RKO (cell line): Measurements from ENCODE around the gene EEF1A2.
A peak's percentile ranks its signal among the peaks of the same experiment; 100 is the strongest.

Experiments used
- DNase-seq: peaks from one replicate; pipeline ENCODE4 v3.0.0-alpha.2; 2016; ENCODE audit warnings: low spot score

Gene EEF1A2

DNA sequence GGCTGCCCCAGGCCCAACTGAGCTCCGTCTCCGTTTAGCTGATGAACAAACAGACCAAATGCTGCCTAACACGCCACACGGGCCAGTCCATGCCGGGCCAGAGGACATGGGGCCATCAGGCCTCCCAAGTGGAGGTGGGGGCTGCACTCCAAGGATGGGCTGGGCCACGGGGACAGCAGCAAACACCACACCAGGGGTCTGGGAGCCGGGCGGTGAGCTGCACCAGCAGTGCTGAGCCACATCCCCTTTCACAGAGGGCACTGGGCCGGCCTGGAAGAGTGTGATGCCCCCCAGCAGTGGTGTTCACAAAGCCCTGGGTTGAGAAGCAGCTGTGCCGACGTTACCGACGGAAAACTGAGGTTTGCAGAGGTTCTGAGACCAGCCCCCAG, 29.2 kb downstream of the EEF1A2 start:
- no peak for DNase-seq

DNA sequence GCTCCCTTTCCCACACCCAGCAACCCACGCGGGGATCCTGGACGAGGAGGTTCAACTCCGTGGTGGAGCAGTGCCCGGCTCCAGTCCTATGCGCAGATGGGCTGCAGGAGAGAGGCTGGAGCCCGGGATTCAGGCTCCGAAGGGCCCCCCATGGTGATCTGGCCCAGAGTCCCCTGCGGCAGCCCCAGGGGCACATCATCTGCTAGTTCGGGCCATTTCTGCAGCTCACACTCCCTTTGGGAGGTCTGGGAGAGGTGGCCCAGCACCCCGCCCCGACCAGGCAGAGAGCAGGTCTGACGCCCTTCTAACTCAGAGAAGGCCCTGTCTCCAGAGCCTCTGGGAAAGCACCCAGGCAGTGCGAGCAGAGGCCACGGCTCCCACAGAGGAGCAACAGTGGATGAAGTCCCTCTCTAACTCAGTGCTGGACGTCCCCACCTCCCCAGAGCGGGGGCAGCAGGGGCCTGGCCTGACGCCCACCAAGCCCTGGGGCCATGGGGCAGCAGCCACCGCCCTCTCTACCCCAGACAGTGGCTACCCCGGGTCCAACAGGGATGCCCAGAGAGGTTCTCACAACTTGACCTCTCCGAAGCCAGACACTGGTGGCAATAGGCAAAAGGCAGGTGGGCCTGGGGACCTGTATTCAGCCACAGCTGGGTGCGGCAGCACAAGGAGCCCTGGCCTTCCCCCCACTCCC, 29.7 kb downstream of the EEF1A2 start:
- DNase-seq, result no peak

DNA sequence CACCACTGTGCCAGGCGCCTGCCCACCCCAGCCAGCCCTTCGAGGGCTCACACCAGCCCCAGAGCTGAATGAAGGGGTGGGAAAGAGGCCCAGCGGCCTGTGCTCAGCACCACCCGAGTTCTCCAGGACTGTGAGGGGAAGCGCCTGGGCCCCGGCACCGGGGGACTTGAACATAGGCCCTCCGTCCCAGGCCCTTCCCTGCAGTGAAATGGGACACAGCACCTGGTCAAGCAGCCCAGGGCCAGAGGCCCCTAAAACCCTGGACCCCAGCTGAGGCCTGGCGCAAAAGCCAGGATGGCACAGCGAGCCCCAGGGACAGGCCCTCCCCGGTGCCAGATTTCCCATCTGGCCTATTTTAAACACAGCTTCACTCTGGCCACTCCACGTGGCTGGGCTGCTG, 30.5 kb downstream of the EEF1A2 start:
- no peak for DNase-seq

DNA sequence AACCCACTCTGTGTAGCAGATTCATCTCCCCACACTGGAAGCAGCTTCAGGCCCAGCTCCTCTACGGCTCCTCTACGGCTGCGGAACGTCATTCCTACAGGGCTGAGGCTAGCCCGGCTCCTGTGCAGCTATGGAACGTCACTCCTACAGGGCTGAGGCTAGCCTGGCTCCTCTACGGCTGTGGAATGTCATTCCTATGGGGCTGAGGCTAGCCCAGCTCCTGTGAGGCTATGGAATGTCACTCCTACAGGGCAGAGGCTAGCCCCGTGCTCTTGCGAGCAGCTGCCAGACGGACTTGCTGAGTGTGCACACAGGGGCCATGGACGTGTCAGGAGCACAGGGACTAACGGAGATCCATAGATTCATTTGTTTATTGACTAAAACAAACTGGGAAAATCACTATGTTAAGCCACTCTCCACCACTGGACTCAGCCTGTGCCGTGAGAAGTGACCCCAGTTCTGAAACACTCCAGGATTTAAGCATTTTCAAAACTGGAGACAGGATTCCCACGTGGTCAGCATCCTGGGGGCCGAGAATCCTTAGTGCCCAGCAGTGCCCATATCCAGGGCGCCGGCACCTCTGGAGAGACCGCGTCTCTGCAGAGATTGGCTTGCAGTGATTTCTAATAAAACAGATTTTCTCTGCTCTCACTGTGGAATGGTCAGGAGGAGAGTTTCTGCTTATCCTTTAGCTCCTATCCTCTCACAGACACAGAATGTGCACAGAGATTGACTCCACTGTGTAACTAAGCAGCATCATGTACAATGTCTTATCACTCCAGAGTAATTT, 31.4 kb downstream of the EEF1A2 start:
- DNase-seq, result no peak

DNA sequence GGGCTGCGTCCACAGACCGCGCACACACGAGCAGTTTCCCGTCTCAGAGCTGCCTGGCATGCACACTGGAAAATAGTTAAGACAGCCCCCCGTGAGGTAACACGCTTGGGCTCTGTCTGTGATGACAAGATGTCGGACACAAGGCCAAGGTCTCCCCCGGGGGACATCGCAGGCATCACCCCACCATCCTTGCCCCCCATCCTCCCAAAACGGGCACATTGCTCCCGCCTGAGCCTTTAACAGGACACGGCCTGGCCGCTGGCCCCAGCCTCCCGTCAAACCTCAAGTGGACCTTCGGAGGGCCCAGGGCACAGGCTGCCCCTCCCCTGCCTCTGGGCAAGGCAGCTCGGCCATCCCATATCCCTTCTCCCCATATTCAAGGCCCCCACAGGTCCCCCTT, 32.0 kb downstream of the EEF1A2 start:
- no peak for DNase-seq

DNA sequence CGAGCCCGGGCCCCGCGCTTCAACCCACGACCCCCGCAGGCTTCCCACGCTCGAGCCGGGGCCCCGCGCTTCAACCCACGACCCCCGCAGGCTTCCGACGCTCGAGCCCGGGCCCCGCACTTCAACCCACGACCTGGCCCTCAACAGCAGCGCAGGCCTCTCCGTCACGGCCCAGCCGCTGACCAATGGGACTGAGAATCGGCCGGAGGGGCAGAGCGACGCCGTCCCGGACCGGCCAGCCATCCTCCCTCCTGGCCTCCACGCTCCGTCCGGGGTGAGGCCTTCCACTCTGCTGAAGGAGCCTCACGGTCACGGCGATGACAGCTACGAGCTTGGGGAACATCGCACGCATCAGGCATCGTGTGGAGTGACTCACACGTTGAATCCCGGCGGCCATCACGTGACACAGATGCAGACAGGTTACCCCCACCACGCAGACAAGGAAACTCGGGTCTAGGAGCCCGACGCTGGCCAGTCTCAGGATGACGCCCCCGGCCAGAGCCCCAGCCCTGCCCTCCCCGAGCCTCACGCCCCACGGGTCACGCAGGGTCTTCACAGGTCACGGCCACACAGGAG, 32.5 kb downstream of the EEF1A2 start:
- no peak for DNase-seq

DNA sequence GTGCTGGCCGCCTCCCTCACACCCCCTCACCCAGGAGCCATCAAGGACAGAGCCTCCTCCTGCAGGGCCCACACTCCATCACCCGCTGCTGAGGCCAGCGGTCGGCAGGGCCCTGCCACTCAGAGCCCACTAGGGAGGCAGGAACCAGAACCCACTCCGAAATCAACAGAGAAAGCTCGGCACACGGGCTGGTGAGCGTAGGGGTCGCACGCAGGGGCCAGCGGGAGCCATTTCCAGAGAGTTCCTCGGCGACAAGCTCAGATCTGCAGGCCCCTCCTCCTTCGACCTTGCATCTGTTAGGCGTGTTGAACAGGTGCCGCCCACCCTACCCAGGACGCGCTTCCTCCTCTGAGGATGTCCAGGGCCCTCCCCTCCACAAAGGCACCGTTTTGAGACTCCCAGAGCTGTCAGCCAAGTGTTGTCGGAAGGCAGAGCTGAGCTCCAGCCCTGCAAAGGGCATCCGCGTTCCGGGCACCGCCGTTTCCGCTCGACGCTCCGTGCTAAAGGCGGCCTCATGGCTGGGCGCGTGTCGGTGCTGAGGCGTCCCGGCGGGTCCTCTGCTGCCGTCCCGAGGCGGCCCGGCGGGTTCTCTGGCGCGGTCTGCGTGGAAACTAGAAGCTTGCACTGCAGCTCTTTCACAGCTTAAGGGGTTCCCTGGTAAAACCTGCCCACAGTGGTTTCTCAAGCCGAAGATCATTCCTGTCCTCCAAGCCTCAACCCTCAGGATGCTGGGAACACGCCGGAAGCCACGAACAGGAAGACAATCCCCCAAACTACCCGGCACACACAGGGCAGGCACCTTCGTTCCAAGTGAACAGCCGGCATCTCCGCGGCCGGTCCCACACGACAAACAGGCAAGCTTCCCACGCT, 33.3 kb downstream of the EEF1A2 start:
- DNase-seq, result no peak

DNA sequence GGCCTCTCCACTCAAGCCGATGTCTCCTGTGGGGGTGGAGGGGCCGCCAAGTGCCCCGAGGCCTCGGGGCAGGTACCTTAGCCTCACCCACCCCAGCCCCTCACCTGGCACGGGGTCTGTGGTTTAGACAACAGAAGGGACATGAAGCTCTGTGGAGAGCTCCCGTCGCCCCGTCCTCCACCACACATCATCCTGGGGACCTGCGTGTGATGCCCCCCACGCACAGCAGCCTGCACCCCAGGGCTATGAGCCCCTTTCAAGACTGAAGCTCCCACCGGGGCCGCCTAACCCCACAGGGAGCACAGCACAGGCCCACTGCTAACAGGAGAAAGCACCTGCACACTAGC, 34.6 kb downstream of the EEF1A2 start:
- DNase-seq, result no peak

DNA sequence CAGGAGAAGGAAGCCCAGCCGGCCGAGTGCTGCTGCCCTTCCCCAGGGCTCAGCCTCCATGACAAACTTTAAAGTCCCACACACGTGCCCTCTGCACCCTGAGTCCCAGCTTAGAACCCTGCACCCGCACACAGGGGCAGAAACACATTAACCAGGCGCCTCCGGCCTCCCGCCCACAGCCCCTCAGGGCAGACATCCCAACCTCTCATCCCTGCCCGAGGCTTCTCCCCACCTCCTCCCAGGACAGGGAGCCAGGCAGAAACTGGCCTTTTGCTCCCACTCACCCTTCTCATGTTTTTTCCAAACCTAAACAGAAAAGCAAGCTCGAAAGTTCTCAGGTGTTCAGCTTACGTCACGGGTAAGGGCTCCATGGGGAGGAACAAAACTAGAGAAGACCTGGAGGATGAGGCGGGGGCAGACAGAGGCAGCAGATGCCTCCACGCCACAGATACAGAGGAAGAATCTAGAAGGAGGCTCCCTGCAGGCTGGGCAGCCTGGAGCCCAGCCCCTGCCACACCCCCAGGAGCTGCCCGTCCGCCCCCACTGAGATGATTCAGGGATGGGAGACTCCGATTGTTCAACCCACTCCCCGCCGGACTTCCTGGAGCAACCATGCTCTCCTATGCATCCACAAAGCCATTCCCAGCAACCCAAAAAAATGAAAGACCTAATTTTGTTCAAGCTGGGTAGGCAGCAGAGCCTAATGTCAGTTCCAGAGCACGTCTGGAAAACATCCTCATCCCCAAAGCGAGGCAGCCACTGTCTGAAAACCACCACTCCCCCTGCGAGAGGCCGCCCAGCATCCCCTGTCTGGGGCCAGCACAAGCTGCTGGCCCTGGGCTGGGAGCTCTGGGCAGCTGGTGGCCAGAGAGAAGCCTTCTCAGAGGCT, 35.2 kb downstream of the EEF1A2 start:
- DNase-seq, result no peak

DNA sequence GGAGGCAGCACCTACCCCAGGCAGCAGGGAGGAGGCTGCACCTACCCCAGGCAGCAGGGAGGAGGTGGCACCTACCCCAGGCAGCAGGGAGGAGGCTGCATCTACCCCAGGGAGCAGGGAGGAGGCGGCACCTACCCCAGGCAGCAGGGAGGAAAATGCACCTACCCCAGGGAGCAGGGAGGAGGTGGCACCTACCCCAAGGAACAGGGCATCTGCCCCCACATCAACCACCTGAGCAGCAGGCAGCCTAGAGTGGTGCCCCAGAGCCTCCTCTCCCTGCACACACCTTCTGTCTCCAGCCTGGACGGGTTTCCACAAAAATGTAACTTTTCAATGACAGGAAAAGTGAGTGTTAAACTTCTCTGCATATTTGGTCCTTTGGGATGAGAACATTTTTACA, 36.6 kb downstream of the EEF1A2 start:
- DNase-seq, result no peak

DNA sequence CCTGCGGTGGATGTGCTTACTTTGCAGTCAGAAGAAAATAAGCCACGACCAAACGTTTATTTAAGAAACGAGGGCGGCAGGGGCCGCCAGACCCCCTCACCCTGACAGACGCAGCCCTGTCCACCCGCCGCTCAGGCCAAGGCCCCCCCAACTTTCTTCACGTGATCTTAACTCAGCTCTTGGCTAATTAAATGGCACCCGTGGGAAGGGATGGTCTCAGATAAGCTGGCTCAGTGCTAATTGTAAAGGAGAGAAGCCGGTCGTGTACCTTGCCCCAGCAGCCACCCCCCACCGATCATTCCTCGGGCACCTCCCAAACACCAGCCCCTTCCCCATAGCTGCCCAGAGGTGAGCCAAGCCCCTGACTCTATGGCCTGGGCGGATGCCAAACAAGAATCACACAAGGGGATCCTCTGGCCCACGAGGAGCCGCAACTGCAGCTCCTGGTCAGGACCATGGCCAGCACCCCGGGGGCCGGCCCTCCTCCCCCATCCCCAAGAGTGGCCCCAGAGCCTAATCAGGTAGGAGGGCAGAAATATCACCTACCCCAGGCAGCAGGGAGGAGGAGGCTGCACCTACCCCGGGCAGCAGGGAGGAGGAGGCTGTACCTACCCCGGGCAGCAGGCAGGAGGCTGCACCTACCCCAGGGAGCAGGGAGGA, 37.6 kb downstream of the EEF1A2 start:
- DNase-seq, result peak; percentile 23

DNA sequence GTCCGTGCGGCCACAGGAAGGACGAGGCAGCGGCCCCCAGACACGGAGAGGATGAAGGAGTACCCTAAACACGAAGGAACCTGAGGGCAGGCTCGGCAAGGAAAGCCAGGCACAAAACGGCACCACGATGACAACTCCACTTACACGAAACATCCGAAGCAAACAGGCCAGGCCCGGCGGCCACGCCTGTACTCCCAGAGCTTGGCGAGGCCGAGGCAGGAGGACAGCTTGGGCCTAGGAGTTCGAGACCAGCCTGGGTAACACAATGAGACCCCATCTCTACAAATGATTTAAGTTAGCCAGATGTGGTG, 39.9 kb downstream of the EEF1A2 start:
- DNase-seq, result no peak

DNA sequence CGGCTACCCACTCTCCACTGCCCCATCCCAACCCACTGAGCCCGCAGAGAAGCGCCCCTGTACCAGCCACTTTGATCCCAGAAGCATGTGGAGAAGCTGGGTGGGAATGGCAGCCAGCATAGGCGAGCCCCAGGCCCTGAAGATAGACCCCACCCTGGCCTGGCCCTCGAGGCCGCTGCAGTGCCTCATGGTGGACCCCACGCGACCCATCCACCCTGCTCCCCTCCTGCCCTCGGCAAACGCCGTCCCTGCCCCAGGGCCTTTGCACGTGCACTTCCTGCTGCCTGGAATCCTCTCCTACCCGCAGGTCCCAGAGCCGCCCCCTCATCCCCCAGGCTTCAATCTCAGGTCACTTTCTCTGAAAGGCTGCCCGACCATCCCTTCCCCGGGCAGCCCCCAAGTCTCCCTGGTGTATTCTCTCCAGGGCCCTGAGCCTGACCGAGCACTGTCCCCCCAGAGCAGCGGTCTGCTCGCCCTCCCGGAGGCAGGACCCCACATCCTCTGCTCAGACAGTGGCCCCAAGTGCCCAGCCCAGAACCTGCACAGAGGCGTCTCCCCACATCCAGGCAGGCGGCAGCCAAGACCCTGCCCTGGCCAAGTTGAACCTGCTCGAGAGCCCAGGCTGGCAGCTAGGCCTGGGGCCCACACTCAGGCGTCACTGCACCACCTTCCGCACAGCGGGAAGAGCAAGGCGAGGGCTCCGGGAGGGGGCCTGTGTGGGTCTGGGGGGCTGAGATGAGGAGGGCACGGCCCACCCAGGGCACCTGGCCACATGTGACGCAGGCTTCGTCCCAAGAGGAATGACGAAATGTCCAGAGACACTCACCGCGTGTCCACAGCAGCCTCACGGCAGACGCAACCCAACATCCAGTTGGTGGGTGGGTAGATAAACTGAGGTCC, 40.5 kb downstream of the EEF1A2 start:
- DNase-seq, result no peak

DNA sequence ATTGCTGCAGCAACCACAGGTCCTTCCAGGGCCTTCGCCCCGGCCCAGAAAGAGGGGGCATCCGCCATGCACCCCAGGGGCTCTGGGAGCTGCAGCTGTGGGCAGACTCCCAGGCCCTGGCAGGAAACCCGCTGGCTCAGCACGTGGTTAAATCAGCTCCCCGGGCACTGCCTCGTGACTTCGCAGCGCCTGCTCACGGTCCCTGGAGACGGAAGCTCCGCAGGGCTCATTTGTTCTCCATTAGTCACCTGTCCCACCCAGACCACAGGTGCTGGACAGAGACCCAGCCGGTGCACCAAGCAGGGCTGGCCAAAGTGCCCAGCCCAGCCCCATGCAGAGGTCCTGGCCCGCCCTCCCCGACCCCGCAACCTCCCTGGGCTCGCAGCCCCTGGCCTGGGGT, 41.1 kb downstream of the EEF1A2 start:
- DNase-seq, result peak; percentile 53

DNA sequence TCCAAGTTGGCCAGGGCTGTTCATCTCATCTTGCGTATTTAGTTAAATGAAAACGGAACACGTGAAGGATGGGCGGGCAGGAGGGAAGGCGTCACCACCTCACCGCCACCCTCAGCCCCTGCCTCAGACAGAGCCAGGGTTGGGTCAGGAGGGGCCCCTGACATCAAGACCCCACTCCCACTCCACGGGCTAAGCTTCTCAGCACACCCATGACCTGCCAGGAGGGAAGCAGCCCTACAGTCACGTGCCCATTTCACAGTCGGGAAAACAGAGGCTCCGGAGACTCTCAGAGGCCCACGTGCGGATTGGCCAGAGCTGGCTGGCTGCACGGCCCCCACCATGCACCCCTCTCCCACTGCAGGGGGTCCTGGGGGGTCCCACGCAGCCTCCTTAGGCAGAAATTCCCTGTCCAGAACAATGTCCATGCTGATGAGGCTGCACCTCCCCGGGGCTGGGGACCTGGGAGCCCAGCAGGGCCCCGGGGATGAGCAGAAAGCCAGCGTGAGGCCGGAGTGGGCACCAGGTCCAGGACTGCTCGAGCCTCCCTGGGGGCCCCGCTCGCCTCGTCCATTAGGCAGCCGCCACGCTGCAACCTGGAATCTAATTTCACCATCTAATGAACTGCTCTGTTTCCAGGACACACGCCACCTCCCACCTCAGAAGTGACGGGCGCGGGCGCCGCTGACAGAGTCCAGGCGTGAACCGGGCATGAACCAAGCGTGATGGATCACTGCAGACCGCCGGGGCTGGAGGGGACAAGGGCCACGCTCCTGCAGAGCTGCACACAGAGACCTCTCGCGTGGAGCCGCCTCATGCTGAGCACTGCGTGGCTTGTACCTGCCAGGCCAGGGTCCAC, 42.2 kb downstream of the EEF1A2 start:
- no peak for DNase-seq

DNA sequence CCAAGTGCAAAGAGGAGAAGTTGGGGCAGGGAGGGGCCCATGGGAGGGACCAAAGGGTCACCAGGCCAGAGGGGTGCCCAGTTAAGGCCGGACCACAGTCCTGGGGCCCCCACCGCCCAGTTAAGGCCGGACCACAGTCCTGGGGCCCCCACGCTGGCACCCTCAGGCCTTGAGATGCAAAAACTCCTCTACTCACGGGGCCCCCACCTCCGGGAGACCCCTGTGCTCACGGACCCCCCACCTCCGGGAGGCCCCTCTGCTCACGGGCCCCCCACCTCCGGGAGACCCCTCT, 43.4 kb downstream of the EEF1A2 start:
- DNase-seq, result no peak

DNA sequence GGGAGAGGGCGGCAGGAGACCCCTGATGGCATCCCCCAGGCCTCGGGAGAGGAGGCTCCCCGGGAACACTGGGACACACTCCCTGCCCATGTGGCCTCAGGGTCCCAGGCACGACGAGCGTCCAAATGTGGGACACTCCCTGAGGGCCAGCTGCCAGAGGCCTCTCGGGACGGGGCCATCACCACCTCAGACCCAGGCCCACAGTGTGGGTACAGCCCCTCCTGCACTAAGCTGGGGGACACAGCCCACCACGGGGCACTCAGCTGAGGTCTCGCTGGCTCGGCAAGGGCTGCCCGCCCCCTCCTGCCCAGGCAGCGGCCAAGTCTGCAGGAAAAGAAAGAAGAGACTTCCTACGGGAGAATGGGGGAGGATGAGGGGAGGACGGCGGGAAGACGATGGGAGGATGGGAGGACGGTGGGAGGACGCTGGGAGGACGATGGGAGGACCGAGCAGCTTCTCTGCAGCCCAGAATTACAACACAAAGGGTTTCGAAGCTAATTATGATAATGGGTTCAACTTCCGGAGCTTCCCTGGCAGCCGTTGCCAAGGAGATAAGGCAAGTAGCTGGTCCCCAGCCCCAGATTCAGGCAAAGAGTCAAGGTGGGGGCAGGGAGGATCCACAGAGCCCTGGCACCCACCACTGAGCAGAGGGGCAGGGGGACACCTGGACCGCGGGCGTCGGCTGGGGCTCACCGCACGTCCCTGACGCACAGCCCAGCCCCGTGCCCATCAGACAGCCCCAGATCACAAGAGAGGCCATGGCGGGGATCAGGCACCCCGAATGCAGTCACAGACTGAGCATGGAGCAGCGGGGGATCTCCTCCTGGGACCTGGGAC, 43.9 kb downstream of the EEF1A2 start:
- DNase-seq, result no peak

DNA sequence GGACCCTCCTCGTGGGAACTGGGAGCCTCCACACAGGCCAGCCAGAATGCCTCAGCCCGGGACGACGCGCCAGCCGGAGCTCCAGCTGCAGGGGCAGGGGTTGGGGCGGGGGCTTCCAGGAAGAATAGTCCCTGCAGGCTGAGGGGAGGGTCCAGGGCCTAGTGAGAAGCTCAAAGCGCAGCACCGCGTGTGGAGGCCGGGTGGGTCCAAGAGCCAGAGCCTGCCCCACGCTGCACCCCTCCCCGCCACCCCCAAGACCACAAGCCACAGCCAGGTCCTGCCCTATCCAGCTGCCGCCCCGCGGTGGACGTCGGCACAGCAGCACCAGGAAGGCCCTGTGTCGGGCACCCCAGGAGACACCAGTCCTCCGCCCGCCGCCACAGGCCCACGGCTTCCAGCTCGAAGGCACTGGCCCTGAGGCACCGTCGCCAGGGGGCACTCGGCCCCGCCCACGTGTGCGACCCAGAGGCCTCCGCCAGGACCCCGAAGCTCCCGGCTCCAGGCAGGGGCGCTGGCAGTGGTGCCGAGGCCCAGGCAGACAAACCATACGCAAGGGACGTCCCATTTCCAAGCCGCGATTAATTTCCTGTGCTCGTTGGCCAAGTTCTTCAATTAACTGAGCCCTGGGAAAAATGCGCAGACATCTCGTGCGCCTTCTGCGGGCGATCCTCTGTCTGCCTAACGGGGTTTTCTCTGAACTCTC, 45.9 kb downstream of the EEF1A2 start:
- DNase-seq, result no peak
